Hepatocyte (in vitro differentiated cells): ENCODE data around the gene ZNF862. TPM values are rescaled to one million over a fixed set of nuclear protein-coding genes. Genes with fewer than 3 reads are reported as not detected.

Experiments
- DNase-seq: peaks from one replicate; pipeline ENCODE4 v3.0.0-alpha.2; 2016; ENCODE audit warnings: low spot score
- H2AFZ ChIP-seq: fragments of 200-600 bp; sonication (generic); 2 replicates; pipeline ENCODE4 v1.6.0; 2016; ENCODE audit warnings: antibody characterized with exemption, mild to moderate bottlenecking
- H3K27ac ChIP-seq: fragments of 200-600 bp; sonication (generic); 2 replicates; pipeline ENCODE4 v1.5.1; 2016; ENCODE audit warnings: mild to moderate bottlenecking
- H3K27me3 ChIP-seq: fragments of 200-600 bp; sonication (generic); 2 replicates; pipeline ENCODE4 v1.6.1; 2016
- H3K36me3 ChIP-seq: fragments of 200-600 bp; sonication (generic); replicated peaks from 2 replicates; pipeline ENCODE4 v1.5.1; 2016; ENCODE audit warnings: low read depth; ENCODE audit not compliant: insufficient read depth
- H3K4me1 ChIP-seq: fragments of 200-600 bp; sonication (generic); 2 replicates; pipeline ENCODE4 v1.5.1; 2016; ENCODE audit warnings: mild to moderate bottlenecking, moderate library complexity; ENCODE audit not compliant: insufficient read depth
- H3K4me2 ChIP-seq: fragments of 200-600 bp; sonication (generic); 2 replicates; pipeline ENCODE4 v1.6.0; 2016
- H3K4me3 ChIP-seq: fragments of 200-600 bp; sonication (generic); 2 replicates; pipeline ENCODE4 v1.5.1; 2016; ENCODE audit warnings: mild to moderate bottlenecking
- H3K79me2 ChIP-seq: fragments of 200-600 bp; sonication (generic); 2 replicates; pipeline ENCODE4 v1.6.0; 2017; ENCODE audit warnings: mild to moderate bottlenecking
- H3K9me2 ChIP-seq: fragments of 200-600 bp; sonication (generic); replicated peaks from 2 replicates; pipeline ENCODE4 v1.6.0; 2017; ENCODE audit warnings: mild to moderate bottlenecking; ENCODE audit not compliant: insufficient read depth
- H3K9me3 ChIP-seq: fragments of 200-600 bp; sonication (generic); 2 replicates; pipeline ENCODE4 v1.5.1; 2016; ENCODE audit warnings: low read depth, mild to moderate bottlenecking
- H4K20me1 ChIP-seq: fragments of 200-600 bp; sonication (generic); 2 replicates; pipeline ENCODE4 v1.6.0; 2016; ENCODE audit warnings: mild to moderate bottlenecking; ENCODE audit not compliant: insufficient read depth, poor library complexity, severe bottlenecking
- EZH2 ChIP-seq: fragments of 200-600 bp; sonication (generic); IDR thresholded peaks from 2 replicates; pipeline ENCODE4 v1.6.1; 2016; ENCODE audit warnings: antibody characterized with exemption, mild to moderate bottlenecking, borderline replicate concordance
- EZH2phosphoT487 ChIP-seq: fragments of 200-600 bp; sonication (generic); IDR thresholded peaks from one replicate; pipeline ENCODE4 v1.6.1; 2018; ENCODE audit warnings: antibody characterized with exemption, mild to moderate bottlenecking, low read depth, moderate library complexity; ENCODE audit not compliant: unreplicated experiment, severe bottlenecking
- WGBS: methylation state at CpG from one replicate; pipeline ENCODE4 v1.1.6; 2016; ENCODE audit warnings: low lambda C conversion rate; ENCODE audit errors: missing lambda C conversion rate; 5-methylcytosine and 5-hydroxymethylcytosine counted together
- polyA plus RNA-seq: library from polyadenylated mRNA; unstranded; fragments of >200 nt; fragmentation: Nextera tagmentation; extraction: Ambion mirVana; gene quantifications from 2 replicates; pipeline ENCODE4 v1.2.1, GENCODE V29; 2016
- total RNA-seq: library from RNA; depleted of rRNA; stranded (reverse); fragments of >200 nt; gene quantifications from 2 replicates; pipeline ENCODE4 v1.2.3, GENCODE V29; 2014
- TF ChIP-seq, protein P1 (sequence below): fragments of 200-600 bp; sonication (generic); IDR thresholded peaks from 2 replicates; pipeline ENCODE4 v1.5.1; 2016; ENCODE audit warnings: antibody characterized with exemption, mild to moderate bottlenecking; ENCODE audit not compliant: poor library complexity

ZNF862 gene
- total and polyA plus RNA-seq, 2 experiments from 2014 or later, result 3.5 to 9.2 TPM

DNA sequence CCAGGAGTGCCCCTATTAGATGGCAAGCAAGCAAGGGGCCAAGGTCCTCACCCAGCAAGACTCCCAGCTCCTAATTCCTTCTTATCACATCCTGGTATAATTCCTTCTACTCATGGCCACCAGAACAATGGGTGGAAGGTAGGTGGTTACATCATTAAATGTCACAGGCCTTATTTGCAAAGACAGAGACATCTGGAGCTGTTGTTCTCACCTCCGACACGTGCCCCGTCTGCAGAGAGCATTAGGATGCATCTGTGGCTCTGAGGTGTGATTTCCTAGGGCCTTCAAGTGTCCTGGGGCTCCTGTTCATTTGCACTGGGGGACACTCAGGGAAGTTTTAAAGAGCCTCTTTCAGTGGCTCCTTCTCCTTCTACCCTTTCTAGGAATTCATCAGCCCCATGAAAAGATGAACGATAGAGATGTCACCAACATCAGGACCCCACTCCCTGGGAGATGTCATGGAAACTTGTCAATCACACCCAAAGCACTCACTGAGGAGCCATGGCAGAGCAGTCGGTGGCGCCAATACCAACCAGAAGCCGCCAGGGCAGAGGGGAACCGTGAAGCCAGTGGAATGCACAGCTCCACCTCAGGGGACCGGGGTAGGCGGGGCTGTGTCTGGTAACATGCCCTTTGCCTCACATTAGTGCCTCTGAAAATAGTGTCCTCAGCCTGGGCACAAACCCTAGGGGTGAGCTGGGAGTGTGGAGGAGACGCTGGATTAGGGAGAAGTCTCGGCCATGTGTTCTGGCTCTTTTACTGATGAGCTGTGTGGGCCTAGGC is 32.7 kb downstream of the ZNF862 start:
- no peak overlapping the region for H3K4me3 ChIP-seq
- no peaks in the 10 kb centered on the region for H3K9me3 ChIP-seq
- no peak for DNase-seq
- no peak overlapping the region for H2AFZ ChIP-seq
- peaks cover 4% of the 10 kb centered on the region for H3K4me1 ChIP-seq
- TF ChIP-seq EZH2 (no peak), EZH2phosphoT487 (no peak)
- TF ChIP-seq, protein P1, sequence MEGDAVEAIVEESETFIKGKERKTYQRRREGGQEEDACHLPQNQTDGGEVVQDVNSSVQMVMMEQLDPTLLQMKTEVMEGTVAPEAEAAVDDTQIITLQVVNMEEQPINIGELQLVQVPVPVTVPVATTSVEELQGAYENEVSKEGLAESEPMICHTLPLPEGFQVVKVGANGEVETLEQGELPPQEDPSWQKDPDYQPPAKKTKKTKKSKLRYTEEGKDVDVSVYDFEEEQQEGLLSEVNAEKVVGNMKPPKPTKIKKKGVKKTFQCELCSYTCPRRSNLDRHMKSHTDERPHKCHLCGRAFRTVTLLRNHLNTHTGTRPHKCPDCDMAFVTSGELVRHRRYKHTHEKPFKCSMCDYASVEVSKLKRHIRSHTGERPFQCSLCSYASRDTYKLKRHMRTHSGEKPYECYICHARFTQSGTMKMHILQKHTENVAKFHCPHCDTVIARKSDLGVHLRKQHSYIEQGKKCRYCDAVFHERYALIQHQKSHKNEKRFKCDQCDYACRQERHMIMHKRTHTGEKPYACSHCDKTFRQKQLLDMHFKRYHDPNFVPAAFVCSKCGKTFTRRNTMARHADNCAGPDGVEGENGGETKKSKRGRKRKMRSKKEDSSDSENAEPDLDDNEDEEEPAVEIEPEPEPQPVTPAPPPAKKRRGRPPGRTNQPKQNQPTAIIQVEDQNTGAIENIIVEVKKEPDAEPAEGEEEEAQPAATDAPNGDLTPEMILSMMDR, result no peak
- no peak overlapping the region for H3K4me2 ChIP-seq
- no peaks in the 10 kb centered on the region for H3K79me2 ChIP-seq
- WGBS, result 90% methylated on average over 12 of the region's 12 CpGs
- no peaks in the 10 kb centered on the region for H3K27me3 ChIP-seq
- no peaks in the 10 kb centered on the region for H3K36me3 ChIP-seq
- H4K20me1 ChIP-seq, result no peaks in the 10 kb centered on the region
- no peaks in the 10 kb centered on the region for H3K9me2 ChIP-seq
- H3K27ac ChIP-seq, result no peak overlapping the region

DNA sequence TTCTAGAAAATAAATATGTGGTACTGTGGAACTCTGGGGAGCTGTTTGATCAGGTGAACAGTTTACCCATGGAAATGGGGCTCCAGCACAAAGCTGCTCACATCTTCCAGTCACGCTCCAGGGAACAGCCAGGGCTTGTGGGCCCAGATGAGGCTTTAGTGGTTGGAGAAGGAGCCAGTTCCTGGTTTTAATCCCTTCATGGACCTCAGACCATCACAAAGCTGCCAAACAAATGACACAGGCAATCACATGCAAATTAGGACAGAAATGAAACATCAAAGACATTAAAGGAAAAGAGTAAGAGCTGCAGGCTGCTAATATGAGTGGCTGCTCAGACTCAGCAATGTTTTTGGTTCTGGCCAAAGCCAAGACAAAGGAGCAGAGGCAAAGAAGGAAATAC is 33.4 kb downstream of the ZNF862 start:
- WGBS, result 96% methylated on average over 1 of the region's 1 CpG
- H3K27ac ChIP-seq, result no peak overlapping the region
- H3K79me2 ChIP-seq, result no peaks in the 10 kb centered on the region
- no peaks in the 10 kb centered on the region for H3K9me2 ChIP-seq
- no peak for TF ChIP-seq EZH2phosphoT487
- TF ChIP-seq, protein P1, result no peak
- TF ChIP-seq EZH2, result no peak
- DNase-seq, result no peak
- no peak overlapping the region for H3K4me3 ChIP-seq
- H3K36me3 ChIP-seq, result no peaks in the 10 kb centered on the region
- H3K4me2 ChIP-seq, result no peak overlapping the region
- no peaks in the 10 kb centered on the region for H3K27me3 ChIP-seq
- H3K4me1 ChIP-seq, result peaks cover 4% of the 10 kb centered on the region
- H3K9me3 ChIP-seq, result no peaks in the 10 kb centered on the region
- no peaks in the 10 kb centered on the region for H4K20me1 ChIP-seq
- H2AFZ ChIP-seq, result no peak overlapping the region

DNA sequence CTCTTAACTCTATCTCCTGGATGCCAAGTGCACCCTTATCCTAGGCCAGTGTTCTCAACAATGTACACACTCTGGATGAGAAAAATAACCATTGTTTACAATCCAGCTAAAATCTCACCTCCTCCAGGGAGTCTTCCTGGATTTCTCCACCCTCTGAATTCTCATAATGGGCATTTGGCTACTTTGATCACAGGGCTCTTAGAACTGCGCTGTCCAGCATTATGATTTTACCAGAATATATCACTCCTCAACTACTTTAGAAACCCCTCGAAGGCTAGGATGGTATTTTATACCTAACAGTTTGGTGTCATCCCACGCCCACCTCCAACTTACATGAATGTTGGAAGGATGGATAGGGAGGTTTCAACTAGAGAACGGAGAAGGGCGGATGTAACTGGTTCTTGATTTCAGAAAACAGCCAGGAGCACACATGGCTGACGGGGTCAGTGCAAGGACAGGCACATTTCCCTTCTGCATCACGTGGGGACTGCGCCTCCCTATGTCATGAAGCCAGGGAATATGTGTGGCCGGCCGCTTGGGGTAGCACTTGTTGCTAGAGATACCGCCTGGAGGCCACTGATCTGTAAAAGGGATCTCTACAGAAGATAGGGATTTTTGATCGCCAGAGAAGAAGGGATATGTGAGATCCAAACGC is 34.4 kb downstream of the ZNF862 start:
- H3K4me1 ChIP-seq, result peaks cover 4% of the 10 kb centered on the region
- H2AFZ ChIP-seq, result peak overlapping the region; percentile 96
- peak overlapping the region; percentile 79 for H3K4me3 ChIP-seq
- no peaks in the 10 kb centered on the region for H3K79me2 ChIP-seq
- H3K27ac ChIP-seq, result peak overlapping the region; percentile 86
- no peak for TF ChIP-seq EZH2
- TF ChIP-seq, protein P1, result peak; percentile 16
- no peaks in the 10 kb centered on the region for H3K27me3 ChIP-seq
- no peaks in the 10 kb centered on the region for H3K9me3 ChIP-seq
- no peaks in the 10 kb centered on the region for H3K9me2 ChIP-seq
- no peaks in the 10 kb centered on the region for H3K36me3 ChIP-seq
- peak overlapping the region; percentile 92 for H3K4me2 ChIP-seq
- WGBS, result 22% methylated on average over 13 of the region's 13 CpGs
- no peaks in the 10 kb centered on the region for H4K20me1 ChIP-seq
- peak; percentile 89 for DNase-seq
